Cardiac septum (tissue), 1 donor: ENCODE results near the gene TMEFF1. TPM values are rescaled to one million over a fixed set of nuclear protein-coding genes. Genes with fewer than 3 reads are reported as not detected.
"Not testable (repeated sequence)": the region's sequence is repeated elsewhere in the genome, so short reads cannot be mapped to it uniquely, and the experiment has no call there.

Source experiments
- DNase-seq: peaks from one replicate; pipeline ENCODE4 v3.0.0-alpha.2; 2020; ENCODE audit warnings: low spot score
- intact Hi-C: fragments of 100-400 bp; cut with DNase I; formaldehyde crosslinking; loops from one replicate; pipeline ENCODE4 v1.14.0; 2022
- long read RNA-seq: library from polyadenylated mRNA; unstranded; transcript quantifications from one replicate; pipeline ENCODE4 v2.0.0, GENCODE V29; 2021
- total RNA-seq: library from RNA; stranded (reverse); fragmentation: NEBNext Ultra II Directional; extraction: Animal tissue kit (Norgen Biotek cat#: 25700); gene quantifications from one replicate; pipeline ENCODE4 v1.2.1, GENCODE V29; 2021
- donor health status: DM: no; HTN: no; CAD: no.

Gene TMEFF1
- 0.46 TPM for total RNA-seq
- long read RNA-seq, partial matches to known transcripts: 0 of 1 reads
- long read RNA-seq, other reads (novel, unspliced or antisense): 1 of 1 reads

DNA sequence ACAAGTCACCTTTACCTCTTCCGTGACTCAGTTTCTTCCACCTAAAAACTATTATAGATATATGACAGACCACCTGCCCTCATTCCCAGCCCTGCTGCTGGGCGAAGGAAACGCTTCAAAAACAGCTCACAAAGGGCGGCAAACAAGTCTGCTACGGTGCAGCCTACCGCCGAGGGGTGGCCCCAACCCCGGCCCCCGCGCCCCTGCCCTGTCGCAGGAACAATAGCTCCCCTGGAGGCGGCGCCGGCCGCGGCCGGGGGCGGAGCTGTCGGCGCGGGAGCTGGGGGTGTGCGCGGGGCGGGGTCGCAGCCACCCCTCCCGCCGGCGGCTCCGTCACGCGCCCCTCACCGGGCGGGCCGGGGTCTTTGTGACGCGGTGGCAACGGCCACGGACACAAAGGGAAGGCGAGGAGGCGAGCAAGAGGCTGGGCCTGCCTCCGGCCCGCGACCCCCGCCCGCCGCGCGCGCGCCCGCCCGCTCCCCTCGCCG, at the start of gene TMEFF1:
TSS of gene TMEFF1 (plus strand) at position 362 of the 488 bp plus-strand sequence. CDS start 396 bp downstream, outside the sequence.
- intact Hi-C loops: no loop called here
- DNase-seq: no peak

- no peak for DNase-seq
- intact Hi-C loops: loop anchor here (5.0 to 10.0 kb wide), 3 partner anchors 73 to 601 kb away; partner anchors contain the start of genes NR4A3 and TEX10
Measured at GRCh38 chr9:100425758-100426157, 47.2 kb upstream of the TMEFF1 start.

- intact Hi-C loops: loop anchor here (5.0 to 10.0 kb wide), 3 partner anchors 74 to 601 kb away; partner anchors contain the start of genes NR4A3 and TEX10
- DNase-seq: no peak
Measured at GRCh38 chr9:100426189-100426529, 46.8 kb upstream of the TMEFF1 start.

GRCh38 chr9:100426530-100427365, 46.2 kb upstream of the TMEFF1 start, which contains the start of gene MSANTD3:
Gene MSANTD3, plus strand, starts transcription at chr9:100427143. Its CDS starts 14,796 bp downstream, at chr9:100441939.
- intact Hi-C loops: loop anchor here (5.0 to 10.0 kb wide), 3 partner anchors 74 to 602 kb away; partner anchors contain the start of genes NR4A3 and TEX10
- DNase-seq: peak; percentile 81

GRCh38 chr9:100427366-100428263, 45.3 kb upstream of the TMEFF1 start:
- intact Hi-C loops: loop anchor here (5.0 to 10.0 kb wide), 3 partner anchors 75 to 603 kb away; partner anchors contain the start of genes NR4A3 and TEX10
- peak; percentile 78 for DNase-seq

DNA sequence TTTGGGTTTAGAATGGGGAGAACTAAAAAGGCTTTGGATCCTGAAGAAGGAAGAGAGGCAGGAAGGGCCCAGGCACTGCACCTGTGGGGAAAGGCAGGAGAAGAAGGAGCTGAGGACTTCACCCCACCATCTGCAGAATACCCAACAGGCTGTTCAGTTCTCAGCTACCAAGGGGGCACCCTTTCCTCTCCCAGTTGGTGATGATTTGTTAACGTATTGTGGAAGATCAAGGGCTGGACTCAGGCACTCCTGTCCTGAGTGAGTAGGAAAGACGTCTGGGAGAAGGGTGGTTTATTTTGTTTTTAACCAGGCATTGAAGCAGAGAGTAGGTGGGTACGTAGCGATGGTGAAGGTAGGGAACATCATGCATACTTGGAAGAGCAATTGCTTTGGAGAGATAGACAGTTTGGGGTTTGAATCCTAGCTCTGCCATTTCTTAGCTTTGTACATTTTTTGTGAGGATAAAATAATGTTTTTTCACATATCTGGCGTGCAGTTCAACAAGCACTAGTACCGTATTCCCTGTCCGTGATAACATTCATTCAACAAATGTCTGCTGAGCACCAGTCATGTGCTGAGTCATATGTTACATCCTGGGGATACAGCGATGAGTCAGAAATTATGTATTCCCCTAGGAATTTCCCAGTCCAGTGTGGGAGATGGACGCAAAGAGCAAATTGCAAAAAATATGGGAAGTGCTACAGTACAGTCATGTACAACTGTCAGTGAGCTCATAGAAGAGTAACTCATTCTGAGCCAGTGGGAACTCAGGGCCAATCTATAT, 43.9 kb upstream of the TMEFF1 start:
- intact Hi-C loops: loop anchor here (5.0 to 10.0 kb wide), 3 partner anchors 77 to 604 kb away; partner anchors contain the start of genes NR4A3 and TEX10

GRCh38 chr9:100430286-100430940, 42.5 kb upstream of the TMEFF1 start:
- DNase-seq: no peak
- intact Hi-C loops: loop anchor here (10.0 kb wide), 1 partner anchor 106 kb away; no protein-coding TSS in a partner anchor

More for the DNA sequence above, 43.9 kb upstream of the TMEFF1 start:
- DNase-seq: no peak

- intact Hi-C loops: loop anchor here (10.0 kb wide), 1 partner anchor 107 kb away; no protein-coding TSS in a partner anchor
- no peak for DNase-seq
Measured at GRCh38 chr9:100431886-100432285, 41.1 kb upstream of the TMEFF1 start.

GRCh38 chr9:100432736-100433135, 40.2 kb upstream of the TMEFF1 start:
- intact Hi-C loops: loop anchor here (10.0 kb wide), 1 partner anchor 108 kb away; no protein-coding TSS in a partner anchor
- DNase-seq: no peak

DNA sequence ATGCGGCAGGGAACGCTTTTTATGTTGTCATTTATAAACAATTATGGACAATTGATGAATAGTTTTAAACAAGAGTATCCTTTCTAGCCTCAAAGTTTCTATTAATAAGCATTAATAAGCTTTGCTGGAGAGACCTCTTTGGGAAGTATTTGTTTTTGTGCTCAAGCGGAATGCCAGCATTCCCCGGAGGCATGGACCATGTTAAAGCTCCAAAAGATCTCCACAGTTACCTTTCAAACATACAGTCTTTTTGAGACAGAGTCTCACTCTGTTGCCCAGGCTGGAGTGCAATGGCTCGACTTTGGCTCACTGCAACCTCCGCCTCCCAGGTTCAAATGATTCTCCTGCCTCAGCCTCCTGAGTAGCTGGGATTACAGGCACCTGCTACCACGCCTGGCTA, 36.4 kb upstream of the TMEFF1 start:
- intact Hi-C loops: loop anchor here (10.0 kb wide), 1 partner anchor 112 kb away; no protein-coding TSS in a partner anchor
- no peak for DNase-seq

- DNase-seq: no peak
- intact Hi-C loops: loop anchor here (10.0 kb wide), 1 partner anchor 113 kb away; no protein-coding TSS in a partner anchor
Measured at GRCh38 chr9:100437860-100438805, 34.8 kb upstream of the TMEFF1 start.

DNA sequence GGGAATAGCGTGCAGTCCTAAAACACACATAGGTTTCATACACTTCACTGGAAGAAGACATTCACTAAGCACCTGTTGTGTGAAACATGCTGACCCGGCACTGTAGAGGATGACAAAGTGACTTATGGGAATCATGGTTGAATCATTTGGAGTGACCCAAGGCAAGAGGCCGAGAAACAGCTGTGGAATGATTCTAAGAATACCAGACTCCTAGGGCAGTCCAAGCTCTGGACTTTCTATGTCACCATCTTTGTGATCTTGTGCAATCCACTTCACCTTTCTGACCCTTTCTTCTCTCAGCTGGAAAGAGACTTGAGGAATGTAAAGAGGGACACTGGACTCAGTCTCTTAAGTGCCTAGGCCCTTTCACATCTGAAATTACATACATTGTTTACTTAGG, 32.9 kb upstream of the TMEFF1 start:
- no peak for DNase-seq
- intact Hi-C loops: no loop called here

DNA sequence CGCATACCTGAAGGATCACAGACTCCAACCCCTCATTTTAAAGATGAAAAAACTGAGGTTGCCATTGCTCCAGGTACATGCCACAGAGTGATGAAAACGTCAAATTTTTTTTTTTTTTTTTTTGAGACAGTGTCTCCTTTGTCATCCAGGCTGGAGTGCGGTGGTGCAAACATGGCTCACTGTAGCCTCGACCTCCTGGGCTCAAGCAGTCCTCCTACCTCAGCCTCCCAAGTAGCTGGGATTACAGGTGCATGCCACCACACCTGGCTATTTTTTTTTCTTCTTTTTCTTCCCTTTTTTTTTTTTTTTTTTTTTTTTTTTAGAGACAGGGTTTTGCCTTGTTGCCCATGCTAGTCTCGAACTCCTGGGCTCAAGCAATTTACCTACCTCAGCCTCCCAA, 32.5 kb upstream of the TMEFF1 start:
- DNase-seq, intact Hi-C loops: not testable (repeated sequence)

DNA sequence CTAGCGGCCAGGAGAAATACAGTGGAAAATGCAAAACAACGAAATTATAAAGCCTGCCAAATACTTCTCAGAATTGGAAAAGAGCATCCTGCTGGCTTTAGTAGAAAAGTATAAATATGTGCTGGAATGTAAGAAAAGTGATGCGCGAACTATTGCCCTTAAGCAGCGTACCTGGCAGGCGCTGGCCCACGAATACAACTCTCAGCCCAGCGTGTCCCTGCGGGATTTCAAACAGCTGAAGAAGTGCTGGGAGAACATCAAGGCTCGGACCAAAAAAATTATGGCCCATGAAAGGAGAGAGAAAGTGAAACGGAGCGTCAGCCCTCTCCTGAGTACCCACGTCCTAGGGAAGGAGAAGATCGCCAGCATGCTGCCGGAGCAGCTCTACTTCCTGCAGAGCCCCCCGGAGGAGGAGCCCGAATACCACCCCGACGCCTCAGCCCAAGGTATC, 31.0 kb upstream of the TMEFF1 start:
- intact Hi-C loops: no loop called here
- no peak for DNase-seq

DNA sequence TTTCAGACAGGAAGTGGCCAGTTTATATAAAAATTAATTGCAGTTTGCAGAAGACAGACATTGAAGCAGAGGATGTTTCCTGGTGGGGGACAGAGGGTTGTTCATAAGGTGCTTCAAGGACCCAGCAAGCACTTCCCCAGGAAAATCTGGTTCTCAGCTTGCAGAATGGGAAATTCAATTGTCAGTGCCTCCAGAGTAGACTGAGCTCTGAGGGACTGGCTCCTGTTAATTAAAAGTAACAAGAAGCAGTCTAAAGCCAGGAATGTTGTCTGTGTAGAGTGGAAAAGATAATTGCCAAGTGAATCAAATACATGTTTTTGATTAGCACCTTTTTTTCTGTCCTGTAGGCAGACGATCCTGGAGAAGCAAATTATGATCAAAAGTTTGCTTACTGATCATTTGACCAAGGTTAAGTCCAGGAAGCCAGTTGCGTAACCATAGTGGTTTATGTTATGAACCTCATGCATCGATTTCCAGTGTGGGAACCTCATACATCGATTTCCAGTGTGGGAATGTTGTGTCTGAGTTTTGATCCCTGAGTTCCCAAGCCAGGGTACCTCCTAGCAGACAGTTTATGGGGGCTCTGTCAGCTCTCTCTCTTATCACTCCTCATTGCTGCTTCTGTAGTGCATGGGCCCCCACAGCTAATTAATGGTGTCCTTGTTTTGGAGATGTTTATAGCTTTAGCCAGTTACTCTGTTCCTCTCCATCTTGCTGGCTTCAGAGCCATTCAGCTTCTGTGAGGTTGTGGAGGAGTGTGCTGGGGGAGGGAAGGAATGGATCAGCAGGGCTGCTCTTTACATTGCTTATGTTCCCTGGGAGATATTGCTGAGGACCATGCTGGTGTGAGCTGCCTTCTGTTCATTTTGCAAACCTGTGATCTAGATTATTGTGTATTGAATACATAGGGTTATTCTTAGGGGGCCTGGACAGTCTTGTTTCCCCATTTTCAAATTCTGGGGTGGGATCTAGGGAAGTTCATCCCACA, 28.9 kb upstream of the TMEFF1 start:
- intact Hi-C loops: no loop called here
- DNase-seq: no peak
